ENCODE data around the gene CELSR3.

Gene CELSR3

DNA sequence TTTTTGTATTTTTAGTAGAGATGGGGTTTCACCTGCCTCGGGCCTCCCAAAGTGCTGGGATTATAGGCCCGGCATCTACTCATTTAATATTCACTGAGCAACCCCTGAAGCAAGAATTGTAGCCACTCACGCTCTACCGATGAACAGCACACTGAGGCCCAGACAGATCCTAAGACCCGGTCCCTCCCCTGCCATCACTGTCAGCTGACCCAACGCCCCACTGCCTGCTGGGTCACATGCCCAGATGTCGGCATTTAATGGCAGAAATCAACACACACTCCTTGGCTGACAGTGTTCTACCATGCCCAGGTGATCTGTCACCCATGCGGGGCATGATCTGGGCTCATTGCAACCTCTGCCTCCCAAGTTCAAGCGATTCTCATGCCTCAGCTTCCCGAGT lies 37.9 kb downstream of the CELSR3 start:
- TF ChIP-seq ZBTB7A (IDR thresholded peaks at IDR 0.05; ENCODE audit: low read depth) (no peak), TCF12 (IDR thresholded peaks at IDR 0.05; ENCODE audit: low read depth) (no peak), USF1 (IDR thresholded peaks at IDR 0.05) (no peak), EGR1 (IDR thresholded peaks at IDR 0.05) (no peak), TAF1 (IDR thresholded peaks at IDR 0.05; ENCODE audit: low read depth) (no peak), FOXM1 (IDR thresholded peaks at IDR 0.05; ENCODE audit: borderline replicate concordance, low read depth) (no peak), TEAD4 (IDR thresholded peaks at IDR 0.05) (no peak), RAD21 (IDR thresholded peaks at IDR 0.05; ENCODE audit: low read depth) (no peak), NFIC (IDR thresholded peaks at IDR 0.05) (no peak), YY1 (IDR thresholded peaks at IDR 0.05; ENCODE audit: low read depth) (no peak)

- peak; percentile 44; the same call in 1 of the 2 replicates for TF ChIP-seq USF1 (IDR thresholded peaks at IDR 0.05)
- no peak for TF ChIP-seq TAF1 (IDR thresholded peaks at IDR 0.05; ENCODE audit: low read depth)
Observed at GRCh38 chr3:48623851-48624547, 38.7 kb downstream of the CELSR3 start.

DNA sequence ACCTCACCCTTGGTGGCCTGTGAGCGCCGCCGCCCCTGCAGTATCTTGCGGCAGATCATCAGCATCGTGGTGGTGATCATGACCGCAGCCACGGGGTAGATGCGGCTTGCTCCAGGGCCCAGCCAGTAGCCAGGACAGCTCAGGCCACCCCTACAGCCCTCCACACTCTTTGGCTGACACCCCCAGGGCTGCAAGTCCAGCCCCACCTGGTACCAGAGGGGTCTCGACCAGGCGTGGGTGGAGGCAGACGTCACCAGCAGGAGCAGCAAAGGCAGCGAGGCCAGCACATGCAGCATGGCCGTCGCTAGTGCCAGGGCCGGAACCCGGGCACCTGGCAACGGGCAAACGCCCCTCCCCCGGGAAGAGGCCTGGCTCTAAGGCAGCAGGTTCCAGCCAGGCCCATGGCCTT lies 41.2 kb downstream of the CELSR3 start, which contains the start of gene TMEM89:
TSS of gene TMEM89 (minus strand) at position 309 of the 409 bp plus-strand sequence. CDS start at position 296, 13 bp downstream.
- no peak for TF ChIP-seq TCF12 (IDR thresholded peaks at IDR 0.05; ENCODE audit: low read depth)
- TF ChIP-seq TAF1 (IDR thresholded peaks at IDR 0.05; ENCODE audit: low read depth): no peak
- no peak for TF ChIP-seq NFIC (IDR thresholded peaks at IDR 0.05)
- TF ChIP-seq EGR1 (IDR thresholded peaks at IDR 0.05): no peak
- no peak for TF ChIP-seq TEAD4 (IDR thresholded peaks at IDR 0.05)
- no peak for TF ChIP-seq ZBTB7A (IDR thresholded peaks at IDR 0.05; ENCODE audit: low read depth)
- no peak for TF ChIP-seq RAD21 (IDR thresholded peaks at IDR 0.05; ENCODE audit: low read depth)
- TF ChIP-seq CREB1 (IDR thresholded peaks at IDR 0.05; ENCODE audit: low read depth): no peak
- TF ChIP-seq, protein P1, sequence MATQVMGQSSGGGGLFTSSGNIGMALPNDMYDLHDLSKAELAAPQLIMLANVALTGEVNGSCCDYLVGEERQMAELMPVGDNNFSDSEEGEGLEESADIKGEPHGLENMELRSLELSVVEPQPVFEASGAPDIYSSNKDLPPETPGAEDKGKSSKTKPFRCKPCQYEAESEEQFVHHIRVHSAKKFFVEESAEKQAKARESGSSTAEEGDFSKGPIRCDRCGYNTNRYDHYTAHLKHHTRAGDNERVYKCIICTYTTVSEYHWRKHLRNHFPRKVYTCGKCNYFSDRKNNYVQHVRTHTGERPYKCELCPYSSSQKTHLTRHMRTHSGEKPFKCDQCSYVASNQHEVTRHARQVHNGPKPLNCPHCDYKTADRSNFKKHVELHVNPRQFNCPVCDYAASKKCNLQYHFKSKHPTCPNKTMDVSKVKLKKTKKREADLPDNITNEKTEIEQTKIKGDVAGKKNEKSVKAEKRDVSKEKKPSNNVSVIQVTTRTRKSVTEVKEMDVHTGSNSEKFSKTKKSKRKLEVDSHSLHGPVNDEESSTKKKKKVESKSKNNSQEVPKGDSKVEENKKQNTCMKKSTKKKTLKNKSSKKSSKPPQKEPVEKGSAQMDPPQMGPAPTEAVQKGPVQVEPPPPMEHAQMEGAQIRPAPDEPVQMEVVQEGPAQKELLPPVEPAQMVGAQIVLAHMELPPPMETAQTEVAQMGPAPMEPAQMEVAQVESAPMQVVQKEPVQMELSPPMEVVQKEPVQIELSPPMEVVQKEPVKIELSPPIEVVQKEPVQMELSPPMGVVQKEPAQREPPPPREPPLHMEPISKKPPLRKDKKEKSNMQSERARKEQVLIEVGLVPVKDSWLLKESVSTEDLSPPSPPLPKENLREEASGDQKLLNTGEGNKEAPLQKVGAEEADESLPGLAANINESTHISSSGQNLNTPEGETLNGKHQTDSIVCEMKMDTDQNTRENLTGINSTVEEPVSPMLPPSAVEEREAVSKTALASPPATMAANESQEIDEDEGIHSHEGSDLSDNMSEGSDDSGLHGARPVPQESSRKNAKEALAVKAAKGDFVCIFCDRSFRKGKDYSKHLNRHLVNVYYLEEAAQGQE (IDR thresholded peaks at IDR 0.05; ENCODE audit: low read depth): no peak
- TF ChIP-seq FOXM1 (IDR thresholded peaks at IDR 0.05; ENCODE audit: borderline replicate concordance, low read depth): no peak
- TF ChIP-seq CEBPB (IDR thresholded peaks at IDR 0.05): no peak
- TF ChIP-seq USF1 (IDR thresholded peaks at IDR 0.05): no peak
- TF ChIP-seq MAX (IDR thresholded peaks at IDR 0.05): no peak
- TF ChIP-seq YY1 (IDR thresholded peaks at IDR 0.05; ENCODE audit: low read depth): no peak
- TF ChIP-seq EP300 (IDR thresholded peaks at IDR 0.05; ENCODE audit: borderline replicate concordance): no peak

DNA sequence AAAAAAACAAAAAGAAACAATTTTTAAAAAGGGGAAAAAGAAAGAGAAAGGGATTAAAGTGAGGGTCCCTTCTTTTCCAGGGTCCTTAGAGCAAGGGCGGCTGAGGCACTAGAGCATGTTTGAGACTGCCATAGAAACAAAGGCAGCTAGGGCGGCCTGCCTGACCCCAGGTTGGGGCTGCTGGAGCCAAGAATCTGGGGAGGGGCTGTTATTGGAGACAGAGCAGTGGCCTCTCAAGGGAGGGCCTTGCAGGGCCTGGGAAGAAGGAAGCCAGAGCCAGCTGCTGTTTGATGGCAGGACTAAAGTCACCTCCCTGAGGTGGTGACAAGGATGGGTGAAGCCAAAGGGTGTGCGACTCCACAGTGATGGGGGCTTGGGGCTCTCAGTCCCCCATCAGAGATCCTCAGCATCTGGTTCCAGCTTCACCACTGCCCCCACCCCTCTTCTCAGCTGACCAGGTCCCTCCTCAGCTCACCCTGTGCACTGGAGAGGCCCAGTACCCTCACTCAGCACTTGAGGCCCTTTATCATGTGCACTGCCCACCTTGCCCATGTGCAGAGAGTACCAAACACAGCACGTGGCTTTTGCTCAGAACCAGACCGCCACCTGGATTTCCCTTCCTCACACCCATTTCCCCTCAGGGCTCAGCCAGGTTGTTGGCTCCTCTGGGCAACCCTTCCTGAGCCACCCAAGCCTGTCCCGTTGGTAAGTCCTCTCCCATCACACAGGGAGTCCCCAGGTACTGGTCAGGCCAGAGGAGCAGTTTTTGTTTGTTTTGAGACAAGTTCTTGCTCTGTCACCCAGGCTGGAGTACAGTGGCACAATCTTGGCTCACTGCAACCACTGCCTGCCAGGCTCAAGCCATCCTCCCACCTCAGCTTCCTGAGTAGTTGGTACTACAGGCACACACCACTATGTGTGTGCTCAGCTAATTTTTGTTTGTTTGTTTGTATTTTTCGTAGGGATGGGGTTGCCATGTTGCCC lies 42.9 kb downstream of the CELSR3 start:
- TF ChIP-seq YY1 (IDR thresholded peaks at IDR 0.05; ENCODE audit: low read depth) (no peak), TEAD4 (IDR thresholded peaks at IDR 0.05) (no peak), CREB1 (IDR thresholded peaks at IDR 0.05; ENCODE audit: low read depth) (no peak), FOXM1 (IDR thresholded peaks at IDR 0.05; ENCODE audit: borderline replicate concordance, low read depth) (no peak), EP300 (IDR thresholded peaks at IDR 0.05; ENCODE audit: borderline replicate concordance) (no peak)
- TF ChIP-seq, protein P1 (IDR thresholded peaks at IDR 0.05; ENCODE audit: low read depth): no peak

DNA sequence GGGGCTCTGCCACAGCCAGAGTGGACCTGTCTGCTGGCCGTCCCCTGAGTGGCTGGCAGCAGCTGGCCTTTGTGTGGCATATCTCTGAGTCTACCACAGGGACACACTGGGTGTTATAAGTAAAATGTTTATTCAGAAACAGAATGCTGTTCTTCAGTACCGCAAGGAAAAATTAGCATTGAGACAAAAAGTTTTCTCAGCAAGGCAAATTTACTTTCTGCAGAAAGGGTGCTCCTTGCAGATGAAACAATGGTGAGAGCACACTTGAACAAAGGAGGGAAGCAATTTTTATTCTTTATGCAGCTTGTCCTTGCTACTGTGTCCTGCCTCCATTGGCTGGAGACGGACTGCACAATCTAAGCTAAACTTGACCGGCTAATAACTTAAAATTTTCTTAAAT lies 45.1 kb downstream of the CELSR3 start:
- TF ChIP-seq CREB1 (IDR thresholded peaks at IDR 0.05; ENCODE audit: low read depth) (no peak), YY1 (IDR thresholded peaks at IDR 0.05; ENCODE audit: low read depth) (no peak), TCF12 (IDR thresholded peaks at IDR 0.05; ENCODE audit: low read depth) (0 out of 2 replicates have a peak, but pooled peaks have one; percentile 19), RAD21 (IDR thresholded peaks at IDR 0.05; ENCODE audit: low read depth) (no peak), USF1 (IDR thresholded peaks at IDR 0.05) (peak; percentile 47; the same call in 1 of the 2 replicates)
- TF ChIP-seq, protein P1 (IDR thresholded peaks at IDR 0.05; ENCODE audit: low read depth): no peak
